ENCODE results near the gene SYCN. TPM values are rescaled to one million over a fixed set of nuclear protein-coding genes. Genes with fewer than 3 reads are reported as not detected.
"Not testable (repeated sequence)": the region's sequence is repeated elsewhere in the genome, so short reads cannot be mapped to it uniquely, and the experiment has no call there.

SYCN gene
- total and polyA plus RNA-seq, 8 donors: not detected

GRCh38 chr19:39218230-39219007, 14.4 kb upstream of the SYCN start:
- no peak overlapping the region for H3K27ac ChIP-seq
- H3K9me3 ChIP-seq: no peaks in the 10 kb centered on the region
- no peak for ATAC-seq
- no peak for DNase-seq
- H3K4me3 ChIP-seq: no peak overlapping the region
- no peaks in the 10 kb centered on the region for H3K4me1 ChIP-seq
- intact Hi-C loops (cut with DNase I): no loop called here
- TF ChIP-seq, protein P1, sequence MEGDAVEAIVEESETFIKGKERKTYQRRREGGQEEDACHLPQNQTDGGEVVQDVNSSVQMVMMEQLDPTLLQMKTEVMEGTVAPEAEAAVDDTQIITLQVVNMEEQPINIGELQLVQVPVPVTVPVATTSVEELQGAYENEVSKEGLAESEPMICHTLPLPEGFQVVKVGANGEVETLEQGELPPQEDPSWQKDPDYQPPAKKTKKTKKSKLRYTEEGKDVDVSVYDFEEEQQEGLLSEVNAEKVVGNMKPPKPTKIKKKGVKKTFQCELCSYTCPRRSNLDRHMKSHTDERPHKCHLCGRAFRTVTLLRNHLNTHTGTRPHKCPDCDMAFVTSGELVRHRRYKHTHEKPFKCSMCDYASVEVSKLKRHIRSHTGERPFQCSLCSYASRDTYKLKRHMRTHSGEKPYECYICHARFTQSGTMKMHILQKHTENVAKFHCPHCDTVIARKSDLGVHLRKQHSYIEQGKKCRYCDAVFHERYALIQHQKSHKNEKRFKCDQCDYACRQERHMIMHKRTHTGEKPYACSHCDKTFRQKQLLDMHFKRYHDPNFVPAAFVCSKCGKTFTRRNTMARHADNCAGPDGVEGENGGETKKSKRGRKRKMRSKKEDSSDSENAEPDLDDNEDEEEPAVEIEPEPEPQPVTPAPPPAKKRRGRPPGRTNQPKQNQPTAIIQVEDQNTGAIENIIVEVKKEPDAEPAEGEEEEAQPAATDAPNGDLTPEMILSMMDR (IDR thresholded peaks at IDR 0.05): no peak
- H3K36me3 ChIP-seq: no peaks in the 10 kb centered on the region
- H3K27me3 ChIP-seq: peaks cover 0 to 17% of the 10 kb centered on the region in 2 donors

DNA sequence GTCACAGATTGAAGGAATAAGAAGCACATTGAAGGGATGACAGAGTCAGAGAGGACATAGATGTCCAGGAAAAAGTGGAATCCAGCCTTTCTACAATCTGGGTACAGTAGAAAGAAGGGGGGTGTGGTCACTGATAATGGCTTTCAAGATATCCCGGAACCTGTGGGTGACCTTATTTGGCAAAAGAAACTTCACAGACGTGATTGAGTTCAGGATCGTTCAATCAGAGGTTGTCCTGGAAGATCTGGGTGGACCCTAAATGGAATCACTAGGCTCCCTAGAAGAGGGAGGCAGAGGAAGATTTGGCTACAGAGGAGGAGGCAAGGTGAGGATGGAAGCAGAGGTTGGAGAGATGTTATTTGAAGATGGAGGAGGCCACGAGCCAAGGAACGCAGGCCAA, 13.0 kb upstream of the SYCN start:
- intact Hi-C loops (cut with DNase I): no loop called here
- TF ChIP-seq, protein P1 (IDR thresholded peaks at IDR 0.05): no peak
- H3K36me3 ChIP-seq: no peaks in the 10 kb centered on the region
- DNase-seq (no peak), ATAC-seq (no peak)
- H3K27me3 ChIP-seq: peaks cover 0 to 4% of the 10 kb centered on the region in 2 donors
- H3K4me1 ChIP-seq: no peaks in the 10 kb centered on the region
- H3K4me3 ChIP-seq: no peak overlapping the region
- H3K9me3 ChIP-seq: no peaks in the 10 kb centered on the region
- H3K27ac ChIP-seq: no peak overlapping the region

DNA sequence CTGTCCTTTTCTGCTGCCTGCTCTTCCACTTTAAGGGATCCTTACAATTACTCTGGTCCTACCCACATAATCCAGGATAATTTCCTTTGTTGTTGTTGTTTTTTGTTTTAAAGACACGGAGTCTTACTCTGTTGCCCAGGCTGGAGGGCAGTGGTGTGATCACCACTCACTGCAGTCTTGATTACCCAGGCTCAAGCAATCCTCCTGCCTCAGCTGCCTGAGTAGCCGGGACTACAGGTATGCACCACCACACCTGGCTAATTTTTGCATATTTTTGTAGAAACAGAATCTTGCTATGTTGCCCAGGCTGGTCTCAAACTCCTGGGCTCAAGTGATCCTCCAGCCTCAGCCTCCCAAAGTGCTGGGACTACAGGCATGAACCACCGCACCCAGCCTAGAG, 11.3 kb upstream of the SYCN start:
- H3K27ac ChIP-seq; H3K36me3 ChIP-seq; DNase-seq; H3K4me1 ChIP-seq; H3K9me3 ChIP-seq; ATAC-seq; intact Hi-C loops (cut with DNase I); H3K4me3 ChIP-seq; H3K27me3 ChIP-seq: not testable (repeated sequence)

DNA sequence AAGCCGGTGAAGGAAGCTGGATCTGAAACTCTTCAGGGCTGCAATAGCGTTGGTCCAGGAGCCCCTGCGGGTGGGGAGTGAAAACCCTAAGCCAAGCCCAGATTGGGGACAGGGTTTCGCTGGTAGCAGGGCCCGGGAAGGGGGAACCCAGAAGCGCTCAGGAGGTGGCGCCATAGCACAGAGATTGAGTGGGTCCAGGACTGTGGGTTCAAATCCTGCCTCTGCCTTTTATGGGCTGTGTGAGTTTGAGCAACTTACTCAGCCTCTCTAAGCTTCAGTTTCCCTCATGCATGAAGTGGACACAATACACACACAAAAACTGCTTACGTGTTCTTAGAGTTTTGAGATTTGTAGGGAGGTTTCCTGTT, 8.3 kb upstream of the SYCN start:
- TF ChIP-seq, protein P1 (IDR thresholded peaks at IDR 0.05): peak; percentile 13 to 41
- Histone ChIP-seq H3K4me3 (no peak overlapping the region), H3K4me1 (no peaks in the 10 kb centered on the region), H3K27ac (no peak overlapping the region), H3K9me3 (no peaks in the 10 kb centered on the region), H3K36me3 (no peaks in the 10 kb centered on the region), H3K27me3 (peaks cover 0 to 8% of the 10 kb centered on the region in 2 donors)
- intact Hi-C loops (cut with DNase I): no loop called here
- DNase-seq (peak in 2 of 4 donors; percentile 44 to 80), ATAC-seq (peak; percentile 81)

DNA sequence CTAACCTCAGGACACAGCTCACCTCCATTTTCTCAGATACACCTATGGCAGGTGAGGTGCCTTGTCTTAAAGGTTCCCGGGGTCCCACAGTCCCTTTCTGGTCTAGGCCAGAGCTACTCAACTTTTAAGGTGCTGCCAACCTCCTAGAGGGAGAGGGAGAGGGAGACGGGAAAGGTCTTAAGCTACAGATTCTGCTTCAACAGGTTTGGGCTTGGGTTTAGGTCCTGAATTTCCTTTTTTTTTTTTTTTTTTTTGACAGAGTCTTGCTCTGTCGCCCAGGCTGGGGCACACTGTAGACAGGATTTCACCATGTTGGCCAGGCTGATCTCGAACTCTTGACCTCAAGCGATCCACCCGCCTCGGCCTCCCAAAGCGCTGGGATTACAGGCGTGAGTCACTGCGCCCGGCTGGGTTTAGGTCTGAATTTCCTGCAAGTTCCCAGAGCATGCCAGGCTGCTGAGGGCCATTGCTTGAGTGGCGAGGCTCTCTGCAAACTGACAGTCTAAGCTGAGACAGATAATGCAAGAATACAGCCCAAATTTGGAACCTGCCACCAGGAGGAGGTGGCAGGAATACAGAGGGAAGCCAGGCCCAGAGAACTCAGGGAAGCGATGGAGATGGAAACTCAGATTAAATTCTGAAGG, 7.8 kb upstream of the SYCN start:
- ATAC-seq (no peak), DNase-seq (no peak)
- intact Hi-C loops (cut with DNase I): no loop called here
- TF ChIP-seq, protein P1 (IDR thresholded peaks at IDR 0.05): no peak
- H3K27ac ChIP-seq: no peak overlapping the region
- peaks cover 0 to 8% of the 10 kb centered on the region in 2 donors for H3K27me3 ChIP-seq
- no peaks in the 10 kb centered on the region for H3K4me1 ChIP-seq
- no peaks in the 10 kb centered on the region for H3K9me3 ChIP-seq
- H3K36me3 ChIP-seq: no peaks in the 10 kb centered on the region
- H3K4me3 ChIP-seq: no peak overlapping the region

Measured in left lung (tissue), 10 donors.